MM.1S (cell line): ENCODE measurements around the gene DAPP1.

Experiments used
- DNase-seq: peaks from one replicate; pipeline ENCODE4 v3.0.0-alpha.2; 2015
- H2AFZ ChIP-seq: fragments of 300-600 bp; sonication (generic); 2 replicates; pipeline ENCODE4 v1.6.0; 2016; ENCODE audit warnings: antibody characterized with exemption, low read length
- H3F3A ChIP-seq: fragments of 300-600 bp; sonication (generic); 2 replicates; pipeline ENCODE4 v1.6.1; 2016; ENCODE audit warnings: mild to moderate bottlenecking, antibody characterized with exemption, low read length, moderate library complexity, mixed read lengths; ENCODE audit not compliant: insufficient read depth
- H3K27ac ChIP-seq: fragments of 300-600 bp; sonication (generic); 2 replicates; pipeline ENCODE4 v1.5.1; 2016; ENCODE audit warnings: mild to moderate bottlenecking, low read length
- H3K27me3 ChIP-seq: fragments of 300-600 bp; sonication (generic); replicated peaks from 2 replicates; pipeline ENCODE4 v1.6.0; 2016; ENCODE audit warnings: low read length; ENCODE audit not compliant: insufficient read depth
- H3K36me3 ChIP-seq: fragments of 300-600 bp; sonication (generic); replicated peaks from 2 replicates; pipeline ENCODE4 v1.6.1; 2016; ENCODE audit warnings: mild to moderate bottlenecking, low read length, mixed read lengths; ENCODE audit not compliant: insufficient read depth
- H3K4me1 ChIP-seq: fragments of 300-600 bp; sonication (generic); 2 replicates; pipeline ENCODE4 v1.6.1; 2016; ENCODE audit warnings: low read length, mixed read lengths
- H3K4me2 ChIP-seq: fragments of 300-600 bp; sonication (generic); 2 replicates; pipeline ENCODE4 v1.6.0; 2016; ENCODE audit warnings: low read depth, low read length
- H3K4me3 ChIP-seq: fragments of 300-600 bp; sonication (generic); 2 replicates; pipeline ENCODE4 v1.5.1; 2016; ENCODE audit warnings: low read length, mixed read lengths
- H3K79me2 ChIP-seq: fragments of 300-600 bp; sonication (generic); 2 replicates; pipeline ENCODE4 v1.6.1; 2016; ENCODE audit warnings: mixed run types, low read length, mixed read lengths
- H3K9ac ChIP-seq: fragments of 300-600 bp; sonication (generic); 2 replicates; pipeline ENCODE4 v1.6.1; 2016; ENCODE audit warnings: low read length, mixed read lengths
- H3K9me2 ChIP-seq: fragments of 300-600 bp; sonication (generic); replicated peaks from 2 replicates; pipeline ENCODE4 v1.6.1; 2016; ENCODE audit warnings: mild to moderate bottlenecking, low read length, mixed read lengths; ENCODE audit not compliant: insufficient read depth
- H3K9me3 ChIP-seq: fragments of 300-600 bp; sonication (generic); replicated peaks from 2 replicates; pipeline ENCODE4 v1.6.1; 2016; ENCODE audit warnings: mild to moderate bottlenecking, low read length, mixed read lengths; ENCODE audit not compliant: insufficient read depth
- H4K20me1 ChIP-seq: fragments of 300-600 bp; sonication (generic); 2 replicates; pipeline ENCODE4 v1.6.1; 2016; ENCODE audit warnings: mild to moderate bottlenecking, low read length, moderate library complexity, mixed read lengths; ENCODE audit not compliant: insufficient read depth
- EZH2 ChIP-seq: fragments of 300-600 bp; sonication (generic); optimal IDR thresholded peaks from 2 replicates; pipeline ENCODE3; 2017; ENCODE audit warnings: low read depth, mild to moderate bottlenecking, antibody characterized with exemption, low read length, mixed read lengths
- EZH2phosphoT487 ChIP-seq: fragments of 300-600 bp; sonication (generic); IDR thresholded peaks from 2 replicates; pipeline ENCODE4 v1.6.1; 2018; ENCODE audit warnings: antibody characterized with exemption, low read length
- TF ChIP-seq, protein P1 (sequence below): fragments of 300-600 bp; sonication (generic); IDR thresholded peaks from 2 replicates; pipeline ENCODE4 v1.5.1; 2016; ENCODE audit warnings: antibody characterized with exemption, low read length, mixed read lengths

DAPP1 gene

DNA sequence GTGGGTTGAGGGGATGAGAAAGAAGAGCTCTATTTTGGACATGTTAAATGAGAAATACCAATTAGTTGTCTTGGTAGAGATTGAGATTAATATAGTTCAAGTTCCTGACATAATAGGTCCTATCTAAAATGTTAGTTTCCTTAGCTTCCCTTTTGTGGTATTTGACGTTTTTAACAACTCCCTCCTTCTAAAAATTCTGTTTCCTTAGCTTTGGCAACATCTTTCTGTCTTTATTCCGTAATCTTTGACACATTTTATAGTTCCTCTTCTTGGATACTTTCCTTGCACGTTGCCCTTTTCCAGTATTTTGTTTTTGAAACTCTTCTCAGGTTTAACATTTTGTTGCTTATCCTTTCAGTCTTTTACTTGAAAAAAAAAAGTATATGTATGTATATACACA, 40.7 kb downstream of the DAPP1 start:
- H3K9me2 ChIP-seq, result no peaks in the 10 kb centered on the region
- TF ChIP-seq EZH2 (no peak), EZH2phosphoT487 (no peak)
- TF ChIP-seq, protein P1, sequence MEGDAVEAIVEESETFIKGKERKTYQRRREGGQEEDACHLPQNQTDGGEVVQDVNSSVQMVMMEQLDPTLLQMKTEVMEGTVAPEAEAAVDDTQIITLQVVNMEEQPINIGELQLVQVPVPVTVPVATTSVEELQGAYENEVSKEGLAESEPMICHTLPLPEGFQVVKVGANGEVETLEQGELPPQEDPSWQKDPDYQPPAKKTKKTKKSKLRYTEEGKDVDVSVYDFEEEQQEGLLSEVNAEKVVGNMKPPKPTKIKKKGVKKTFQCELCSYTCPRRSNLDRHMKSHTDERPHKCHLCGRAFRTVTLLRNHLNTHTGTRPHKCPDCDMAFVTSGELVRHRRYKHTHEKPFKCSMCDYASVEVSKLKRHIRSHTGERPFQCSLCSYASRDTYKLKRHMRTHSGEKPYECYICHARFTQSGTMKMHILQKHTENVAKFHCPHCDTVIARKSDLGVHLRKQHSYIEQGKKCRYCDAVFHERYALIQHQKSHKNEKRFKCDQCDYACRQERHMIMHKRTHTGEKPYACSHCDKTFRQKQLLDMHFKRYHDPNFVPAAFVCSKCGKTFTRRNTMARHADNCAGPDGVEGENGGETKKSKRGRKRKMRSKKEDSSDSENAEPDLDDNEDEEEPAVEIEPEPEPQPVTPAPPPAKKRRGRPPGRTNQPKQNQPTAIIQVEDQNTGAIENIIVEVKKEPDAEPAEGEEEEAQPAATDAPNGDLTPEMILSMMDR, result no peak
- no peak for DNase-seq
- no peak overlapping the region for H3K9ac ChIP-seq
- no peaks in the 10 kb centered on the region for H3K9me3 ChIP-seq
- no peaks in the 10 kb centered on the region for H4K20me1 ChIP-seq
- peaks cover 50% of the 10 kb centered on the region for H3K4me1 ChIP-seq
- no peak overlapping the region for H3K27ac ChIP-seq
- H3K27me3 ChIP-seq, result no peaks in the 10 kb centered on the region
- H3F3A ChIP-seq, result peaks cover 28% of the 10 kb centered on the region
- no peak overlapping the region for H3K4me2 ChIP-seq
- H3K36me3 ChIP-seq, result peaks cover 3% of the 10 kb centered on the region; the same call in 1 of the 2 replicates
- H3K79me2 ChIP-seq, result peaks cover 48% of the 10 kb centered on the region
- no peak overlapping the region for H3K4me3 ChIP-seq
- H2AFZ ChIP-seq, result no peak overlapping the region

DNA sequence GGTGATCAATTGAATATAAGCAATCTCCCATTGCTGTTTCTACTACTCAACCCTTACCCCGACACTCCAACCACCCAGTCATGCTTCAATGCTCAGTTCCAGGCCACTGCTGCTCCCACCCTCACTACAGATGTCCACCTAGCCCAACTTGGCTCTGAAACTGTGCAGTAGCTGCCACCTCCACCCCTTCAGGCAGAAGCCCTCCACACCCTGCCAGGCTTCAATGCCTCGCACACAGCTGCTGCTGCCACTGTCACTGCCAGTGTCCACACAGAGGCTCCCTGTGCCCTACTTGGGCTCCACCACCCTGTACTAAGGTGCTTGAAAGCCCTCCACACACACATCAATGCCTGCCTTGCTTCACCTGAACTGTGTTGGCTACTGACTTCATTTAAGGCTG, 43.0 kb downstream of the DAPP1 start:
- H3K9ac ChIP-seq, result no peak overlapping the region
- no peaks in the 10 kb centered on the region for H3K9me2 ChIP-seq
- TF ChIP-seq, protein P1, result no peak
- TF ChIP-seq EZH2 (no peak), EZH2phosphoT487 (no peak)
- no peak overlapping the region for H2AFZ ChIP-seq
- H3K79me2 ChIP-seq, result peaks cover 48% of the 10 kb centered on the region
- H3F3A ChIP-seq, result peaks cover 29% of the 10 kb centered on the region
- H3K36me3 ChIP-seq, result no peaks in the 10 kb centered on the region; the same call in 1 of the 2 replicates
- H3K4me2 ChIP-seq, result no peak overlapping the region
- no peaks in the 10 kb centered on the region for H3K27me3 ChIP-seq
- H3K27ac ChIP-seq, result peak overlapping the region; percentile 94; the same call in 1 of the 2 replicates
- DNase-seq, result no peak
- H3K4me3 ChIP-seq, result no peak overlapping the region
- no peaks in the 10 kb centered on the region for H3K9me3 ChIP-seq
- no peaks in the 10 kb centered on the region for H4K20me1 ChIP-seq
- peaks cover 48% of the 10 kb centered on the region for H3K4me1 ChIP-seq

DNA sequence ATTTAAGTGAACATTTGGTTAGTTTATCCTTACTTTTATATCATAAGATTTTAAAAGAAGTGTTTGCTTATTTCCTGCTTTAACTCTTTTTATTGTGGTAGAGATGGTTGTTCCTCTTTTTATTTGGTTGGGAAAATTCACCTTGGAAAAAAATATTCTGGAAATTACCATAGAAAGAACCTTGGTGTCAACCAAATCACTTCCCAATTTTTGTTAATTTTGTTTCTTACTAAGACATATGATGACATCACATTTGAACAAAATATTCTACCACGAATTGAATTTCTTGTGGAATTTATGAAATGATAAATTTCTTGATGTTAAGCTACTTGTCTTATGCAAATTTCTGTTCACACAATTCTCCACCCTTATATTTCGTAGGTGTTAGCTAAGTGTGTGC, 43.9 kb downstream of the DAPP1 start:
- peak overlapping the region; percentile 68 for H3K9ac ChIP-seq

More for the DNA sequence above, 43.9 kb downstream of the DAPP1 start:
- H3K27me3 ChIP-seq, result no peaks in the 10 kb centered on the region
- no peak for DNase-seq
- peak overlapping the region; percentile 94 for H3K27ac ChIP-seq
- peak overlapping the region; percentile 61 for H3K4me2 ChIP-seq
- H3K36me3 ChIP-seq, result no peaks in the 10 kb centered on the region
- no peaks in the 10 kb centered on the region for H3K9me2 ChIP-seq
- peaks cover 22% of the 10 kb centered on the region for H3F3A ChIP-seq
- H3K4me1 ChIP-seq, result peaks cover 39% of the 10 kb centered on the region
- no peaks in the 10 kb centered on the region for H3K9me3 ChIP-seq
- H3K4me3 ChIP-seq, result no peak overlapping the region
- H3K79me2 ChIP-seq, result peaks cover 48% of the 10 kb centered on the region
- H4K20me1 ChIP-seq, result no peaks in the 10 kb centered on the region
- TF ChIP-seq EZH2phosphoT487 (no peak), EZH2 (no peak)
- TF ChIP-seq, protein P1, result no peak
- H2AFZ ChIP-seq, result no peak overlapping the region
